ENCODE measurements around the gene GFER.
A peak's percentile ranks its signal among the peaks of the same experiment; 100 is the strongest.

GFER gene

GRCh38 chr16:1964506-1965395, 19.2 kb upstream of the GFER start, which contains the start of gene RPS2:
Gene RPS2 (minus strand): TSS chr16:1964826. CDS start chr16:1964625, 201 bp downstream.
- Histone ChIP-seq H3K27ac (ENCODE audit: insufficient read depth, low read length, poor library complexity, severe bottlenecking) (peak within 1 kb of the TSS; percentile 97), H3K9me3 (ENCODE audit: control insufficient read depth, low read length) (no peaks in the 10 kb centered on the region), H3K27me3 (replicated peaks; ENCODE audit: control insufficient read depth, insufficient read depth, low read length, poor library complexity, severe bottlenecking) (no peaks in the 10 kb centered on the region), H3K4me1 (ENCODE audit: control insufficient read depth, insufficient read depth, low read length, poor library complexity, severe bottlenecking) (peaks cover 42% of the 10 kb centered on the region), H3K4me3 (ENCODE audit: insufficient read depth, low read depth, low read length, poor library complexity, severe bottlenecking) (peak within 1 kb of the TSS; percentile 77), H3K36me3 (ENCODE audit: control insufficient read depth, insufficient read depth, low read length) (peaks cover 15% of the 10 kb centered on the region)
- DNase-seq: peak; percentile 98 to 100 (median 99)

GRCh38 chr16:1965396-1966001, 18.5 kb upstream of the GFER start:
- no peak for DNase-seq
- H3K36me3 ChIP-seq (ENCODE audit: control insufficient read depth, insufficient read depth, low read length): peaks cover 15% of the 10 kb centered on the region
- H3K4me3 ChIP-seq (ENCODE audit: insufficient read depth, low read depth, low read length, poor library complexity, severe bottlenecking): peak overlapping the region; percentile 77
- H3K4me1 ChIP-seq (ENCODE audit: control insufficient read depth, insufficient read depth, low read length, poor library complexity, severe bottlenecking): peaks cover 35% of the 10 kb centered on the region
- peak overlapping the region; percentile 97 for H3K27ac ChIP-seq (ENCODE audit: insufficient read depth, low read length, poor library complexity, severe bottlenecking)
- no peaks in the 10 kb centered on the region for H3K9me3 ChIP-seq (ENCODE audit: control insufficient read depth, low read length)
- H3K27me3 ChIP-seq (replicated peaks; ENCODE audit: control insufficient read depth, insufficient read depth, low read length, poor library complexity, severe bottlenecking): no peaks in the 10 kb centered on the region

GRCh38 chr16:1966460-1966859, 17.5 kb upstream of the GFER start, which contains the start of gene RNF151:
Gene RNF151 (plus strand): TSS chr16:1966856. CDS start chr16:1966882, 26 bp downstream.
- Histone ChIP-seq H3K4me1 (ENCODE audit: control insufficient read depth, insufficient read depth, low read length, poor library complexity, severe bottlenecking) (peaks cover 32% of the 10 kb centered on the region), H3K27me3 (replicated peaks; ENCODE audit: control insufficient read depth, insufficient read depth, low read length, poor library complexity, severe bottlenecking) (no peaks in the 10 kb centered on the region), H3K36me3 (ENCODE audit: control insufficient read depth, insufficient read depth, low read length) (peaks cover 15% of the 10 kb centered on the region), H3K4me3 (ENCODE audit: insufficient read depth, low read depth, low read length, poor library complexity, severe bottlenecking) (peak within 1 kb of the TSS; percentile 77), H3K27ac (ENCODE audit: insufficient read depth, low read length, poor library complexity, severe bottlenecking) (peak within 1 kb of the TSS; percentile 97), H3K9me3 (ENCODE audit: control insufficient read depth, low read length) (no peaks in the 10 kb centered on the region)
- no peak for DNase-seq

- no peaks in the 10 kb centered on the region for H3K27me3 ChIP-seq (replicated peaks; ENCODE audit: control insufficient read depth, insufficient read depth, low read length, poor library complexity, severe bottlenecking)
- DNase-seq: no peak
- no peak overlapping the region for H3K27ac ChIP-seq (ENCODE audit: insufficient read depth, low read length, poor library complexity, severe bottlenecking)
- H3K4me1 ChIP-seq (ENCODE audit: control insufficient read depth, insufficient read depth, low read length, poor library complexity, severe bottlenecking): peaks cover 34% of the 10 kb centered on the region
- H3K4me3 ChIP-seq (ENCODE audit: insufficient read depth, low read depth, low read length, poor library complexity, severe bottlenecking): no peak overlapping the region
- H3K36me3 ChIP-seq (ENCODE audit: control insufficient read depth, insufficient read depth, low read length): no peaks in the 10 kb centered on the region
- H3K9me3 ChIP-seq (ENCODE audit: control insufficient read depth, low read length): no peaks in the 10 kb centered on the region
Measured at GRCh38 chr16:1968146-1968953, 15.6 kb upstream of the GFER start.

- peaks cover 17% of the 10 kb centered on the region for H3K4me1 ChIP-seq (ENCODE audit: control insufficient read depth, insufficient read depth, low read length, poor library complexity, severe bottlenecking)
- H3K4me3 ChIP-seq (ENCODE audit: insufficient read depth, low read depth, low read length, poor library complexity, severe bottlenecking): peak within 1 kb of the TSS; percentile 82
- DNase-seq: peak; percentile 94 to 96 (median 95)
- no peaks in the 10 kb centered on the region for H3K27me3 ChIP-seq (replicated peaks; ENCODE audit: control insufficient read depth, insufficient read depth, low read length, poor library complexity, severe bottlenecking)
- peaks cover 29% of the 10 kb centered on the region for H3K36me3 ChIP-seq (ENCODE audit: control insufficient read depth, insufficient read depth, low read length)
- H3K27ac ChIP-seq (ENCODE audit: insufficient read depth, low read length, poor library complexity, severe bottlenecking): peak within 1 kb of the TSS; percentile 80
- H3K9me3 ChIP-seq (ENCODE audit: control insufficient read depth, low read length): no peaks in the 10 kb centered on the region
Measured at GRCh38 chr16:1971796-1972489, 12.1 kb upstream of the GFER start, which contains the start of gene TBL3. Gene TBL3 (plus strand): TSS chr16:1972053. CDS start chr16:1972165, 112 bp downstream.

- DNase-seq: no peak
- H3K27ac ChIP-seq (ENCODE audit: insufficient read depth, low read length, poor library complexity, severe bottlenecking): peak overlapping the region; percentile 80
- no peaks in the 10 kb centered on the region for H3K27me3 ChIP-seq (replicated peaks; ENCODE audit: control insufficient read depth, insufficient read depth, low read length, poor library complexity, severe bottlenecking)
- peaks cover 17% of the 10 kb centered on the region for H3K4me1 ChIP-seq (ENCODE audit: control insufficient read depth, insufficient read depth, low read length, poor library complexity, severe bottlenecking)
- H3K4me3 ChIP-seq (ENCODE audit: insufficient read depth, low read depth, low read length, poor library complexity, severe bottlenecking): peak overlapping the region; percentile 82
- peaks cover 35% of the 10 kb centered on the region for H3K36me3 ChIP-seq (ENCODE audit: control insufficient read depth, insufficient read depth, low read length)
- H3K9me3 ChIP-seq (ENCODE audit: control insufficient read depth, low read length): no peaks in the 10 kb centered on the region
Measured at GRCh38 chr16:1972490-1972877, 11.5 kb upstream of the GFER start.

GRCh38 chr16:1973461-1974156, 10.4 kb upstream of the GFER start:
- Histone ChIP-seq H3K4me1 (ENCODE audit: control insufficient read depth, insufficient read depth, low read length, poor library complexity, severe bottlenecking) (peaks cover 17% of the 10 kb centered on the region), H3K36me3 (ENCODE audit: control insufficient read depth, insufficient read depth, low read length) (peaks cover 46% of the 10 kb centered on the region), H3K27ac (ENCODE audit: insufficient read depth, low read length, poor library complexity, severe bottlenecking) (no peak overlapping the region), H3K9me3 (ENCODE audit: control insufficient read depth, low read length) (no peaks in the 10 kb centered on the region), H3K27me3 (replicated peaks; ENCODE audit: control insufficient read depth, insufficient read depth, low read length, poor library complexity, severe bottlenecking) (no peaks in the 10 kb centered on the region), H3K4me3 (ENCODE audit: insufficient read depth, low read depth, low read length, poor library complexity, severe bottlenecking) (no peak overlapping the region)
- no peak for DNase-seq

- Histone ChIP-seq H3K36me3 (ENCODE audit: control insufficient read depth, insufficient read depth, low read length) (peaks cover 48% of the 10 kb centered on the region), H3K4me1 (ENCODE audit: control insufficient read depth, insufficient read depth, low read length, poor library complexity, severe bottlenecking) (peaks cover 21% of the 10 kb centered on the region), H3K27ac (ENCODE audit: insufficient read depth, low read length, poor library complexity, severe bottlenecking) (no peak overlapping the region), H3K9me3 (ENCODE audit: control insufficient read depth, low read length) (no peaks in the 10 kb centered on the region), H3K27me3 (replicated peaks; ENCODE audit: control insufficient read depth, insufficient read depth, low read length, poor library complexity, severe bottlenecking) (no peaks in the 10 kb centered on the region), H3K4me3 (ENCODE audit: insufficient read depth, low read depth, low read length, poor library complexity, severe bottlenecking) (no peak overlapping the region)
- DNase-seq: no peak
Measured at GRCh38 chr16:1974157-1975070, 9.6 kb upstream of the GFER start.

Measured in effector memory CD4-positive, alpha-beta T cell (primary cell).